ENCODE results near the gene SLC25A24. TPM values are rescaled to one million over a fixed set of nuclear protein-coding genes. Genes with fewer than 3 reads are reported as not detected.

SLC25A24 gene
- total and polyA plus RNA-seq, 9 of the 15 experiments (the other 6 are each of a cell fraction or from before 2014, with no cell fraction given), result 6.9 to 34.9 (median 25.4) TPM

DNA sequence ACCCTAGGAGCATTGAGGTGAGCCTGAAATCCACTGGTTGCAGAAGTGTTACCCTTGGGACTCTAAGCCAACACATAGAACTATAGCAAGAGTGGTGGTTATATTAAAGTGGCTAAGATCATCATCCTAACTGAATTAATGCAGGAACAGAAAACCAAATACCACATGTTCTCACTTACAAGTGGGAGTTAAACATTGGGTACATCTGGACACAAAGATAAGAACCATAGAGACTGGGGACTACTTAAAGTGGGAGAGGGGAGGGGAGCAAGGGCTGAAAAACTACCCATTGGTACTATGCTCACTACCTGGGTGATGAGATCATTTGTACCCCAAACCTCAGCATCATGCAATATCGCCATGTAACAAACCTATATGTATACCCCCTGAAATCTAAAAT, 100.0 kb downstream of the SLC25A24 start (continued):
- TF ChIP-seq ATF6 (CRISPR knock-in tag; IDR thresholded peaks at IDR 0.05) (no peak), TOE1 (IDR thresholded peaks at IDR 0.05; ENCODE audit: borderline replicate concordance) (no peak), TOE1 (CRISPR knock-in tag; IDR thresholded peaks at IDR 0.05; ENCODE audit: borderline replicate concordance, low read depth) (no peak), RBBP5 (IDR thresholded peaks at IDR 0.05; ENCODE audit: borderline replicate concordance, insufficient read depth, low read length, poor library complexity, severe bottlenecking) (no peak), NCOA4 (IDR thresholded peaks at IDR 0.05; ENCODE audit: partially characterized antibody) (no peak), ZNF253 (CRISPR knock-in tag; conservative IDR thresholded peaks at IDR 0.05) (no peak), RBM17 (IDR thresholded peaks at IDR 0.05; ENCODE audit: borderline replicate concordance, low read depth, low read length) (no peak), ATF7 (IDR thresholded peaks at IDR 0.05) (0 out of 2 replicates have a peak, but pooled peaks have one; percentile 33), CBFA2T3 (IDR thresholded peaks at IDR 0.05) (peak; percentile 91), ERF (CRISPR knock-in tag; IDR thresholded peaks at IDR 0.05) (no peak)
- TF ChIP-seq, protein P1, sequence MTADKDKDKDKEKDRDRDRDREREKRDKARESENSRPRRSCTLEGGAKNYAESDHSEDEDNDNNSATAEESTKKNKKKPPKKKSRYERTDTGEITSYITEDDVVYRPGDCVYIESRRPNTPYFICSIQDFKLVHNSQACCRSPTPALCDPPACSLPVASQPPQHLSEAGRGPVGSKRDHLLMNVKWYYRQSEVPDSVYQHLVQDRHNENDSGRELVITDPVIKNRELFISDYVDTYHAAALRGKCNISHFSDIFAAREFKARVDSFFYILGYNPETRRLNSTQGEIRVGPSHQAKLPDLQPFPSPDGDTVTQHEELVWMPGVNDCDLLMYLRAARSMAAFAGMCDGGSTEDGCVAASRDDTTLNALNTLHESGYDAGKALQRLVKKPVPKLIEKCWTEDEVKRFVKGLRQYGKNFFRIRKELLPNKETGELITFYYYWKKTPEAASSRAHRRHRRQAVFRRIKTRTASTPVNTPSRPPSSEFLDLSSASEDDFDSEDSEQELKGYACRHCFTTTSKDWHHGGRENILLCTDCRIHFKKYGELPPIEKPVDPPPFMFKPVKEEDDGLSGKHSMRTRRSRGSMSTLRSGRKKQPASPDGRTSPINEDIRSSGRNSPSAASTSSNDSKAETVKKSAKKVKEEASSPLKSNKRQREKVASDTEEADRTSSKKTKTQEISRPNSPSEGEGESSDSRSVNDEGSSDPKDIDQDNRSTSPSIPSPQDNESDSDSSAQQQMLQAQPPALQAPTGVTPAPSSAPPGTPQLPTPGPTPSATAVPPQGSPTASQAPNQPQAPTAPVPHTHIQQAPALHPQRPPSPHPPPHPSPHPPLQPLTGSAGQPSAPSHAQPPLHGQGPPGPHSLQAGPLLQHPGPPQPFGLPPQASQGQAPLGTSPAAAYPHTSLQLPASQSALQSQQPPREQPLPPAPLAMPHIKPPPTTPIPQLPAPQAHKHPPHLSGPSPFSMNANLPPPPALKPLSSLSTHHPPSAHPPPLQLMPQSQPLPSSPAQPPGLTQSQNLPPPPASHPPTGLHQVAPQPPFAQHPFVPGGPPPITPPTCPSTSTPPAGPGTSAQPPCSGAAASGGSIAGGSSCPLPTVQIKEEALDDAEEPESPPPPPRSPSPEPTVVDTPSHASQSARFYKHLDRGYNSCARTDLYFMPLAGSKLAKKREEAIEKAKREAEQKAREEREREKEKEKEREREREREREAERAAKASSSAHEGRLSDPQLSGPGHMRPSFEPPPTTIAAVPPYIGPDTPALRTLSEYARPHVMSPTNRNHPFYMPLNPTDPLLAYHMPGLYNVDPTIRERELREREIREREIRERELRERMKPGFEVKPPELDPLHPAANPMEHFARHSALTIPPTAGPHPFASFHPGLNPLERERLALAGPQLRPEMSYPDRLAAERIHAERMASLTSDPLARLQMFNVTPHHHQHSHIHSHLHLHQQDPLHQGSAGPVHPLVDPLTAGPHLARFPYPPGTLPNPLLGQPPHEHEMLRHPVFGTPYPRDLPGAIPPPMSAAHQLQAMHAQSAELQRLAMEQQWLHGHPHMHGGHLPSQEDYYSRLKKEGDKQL (CRISPR knock-in tag; IDR thresholded peaks at IDR 0.05; ENCODE audit: borderline replicate concordance), result no peak
- TF ChIP-seq, protein P2, sequence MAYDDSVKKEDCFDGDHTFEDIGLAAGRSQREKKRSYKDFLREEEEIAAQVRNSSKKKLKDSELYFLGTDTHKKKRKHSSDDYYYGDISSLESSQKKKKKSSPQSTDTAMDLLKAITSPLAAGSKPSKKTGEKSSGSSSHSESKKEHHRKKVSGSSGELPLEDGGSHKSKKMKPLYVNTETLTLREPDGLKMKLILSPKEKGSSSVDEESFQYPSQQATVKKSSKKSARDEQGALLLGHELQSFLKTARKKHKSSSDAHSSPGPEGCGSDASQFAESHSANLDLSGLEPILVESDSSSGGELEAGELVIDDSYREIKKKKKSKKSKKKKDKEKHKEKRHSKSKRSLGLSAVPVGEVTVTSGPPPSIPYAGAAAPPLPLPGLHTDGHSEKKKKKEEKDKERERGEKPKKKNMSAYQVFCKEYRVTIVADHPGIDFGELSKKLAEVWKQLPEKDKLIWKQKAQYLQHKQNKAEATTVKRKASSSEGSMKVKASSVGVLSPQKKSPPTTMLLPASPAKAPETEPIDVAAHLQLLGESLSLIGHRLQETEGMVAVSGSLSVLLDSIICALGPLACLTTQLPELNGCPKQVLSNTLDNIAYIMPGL (CRISPR knock-in tag; IDR thresholded peaks at IDR 0.05), result no peak
- TF ChIP-seq, protein P3, sequence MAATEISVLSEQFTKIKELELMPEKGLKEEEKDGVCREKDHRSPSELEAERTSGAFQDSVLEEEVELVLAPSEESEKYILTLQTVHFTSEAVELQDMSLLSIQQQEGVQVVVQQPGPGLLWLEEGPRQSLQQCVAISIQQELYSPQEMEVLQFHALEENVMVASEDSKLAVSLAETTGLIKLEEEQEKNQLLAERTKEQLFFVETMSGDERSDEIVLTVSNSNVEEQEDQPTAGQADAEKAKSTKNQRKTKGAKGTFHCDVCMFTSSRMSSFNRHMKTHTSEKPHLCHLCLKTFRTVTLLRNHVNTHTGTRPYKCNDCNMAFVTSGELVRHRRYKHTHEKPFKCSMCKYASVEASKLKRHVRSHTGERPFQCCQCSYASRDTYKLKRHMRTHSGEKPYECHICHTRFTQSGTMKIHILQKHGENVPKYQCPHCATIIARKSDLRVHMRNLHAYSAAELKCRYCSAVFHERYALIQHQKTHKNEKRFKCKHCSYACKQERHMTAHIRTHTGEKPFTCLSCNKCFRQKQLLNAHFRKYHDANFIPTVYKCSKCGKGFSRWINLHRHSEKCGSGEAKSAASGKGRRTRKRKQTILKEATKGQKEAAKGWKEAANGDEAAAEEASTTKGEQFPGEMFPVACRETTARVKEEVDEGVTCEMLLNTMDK (IDR thresholded peaks at IDR 0.05; ENCODE audit: borderline replicate concordance, insufficient read depth, low read depth, low read length, poor library complexity, severe bottlenecking), result no peak

Data from K562 (cell line).